ENCODE measurements around the gene TAF1D.

TAF1D gene

GRCh38 chr11:93710239-93710638 is 31.1 kb downstream of the TAF1D start:
- no peak for TF ChIP-seq CTCF (conservative IDR thresholded peaks at IDR 0.05; ENCODE audit: low read depth, low read length)
- no peak overlapping the region for H3K4me3 ChIP-seq (ENCODE audit: low read length)
- no peak for DNase-seq (ENCODE audit: low read depth)

- no peak for DNase-seq (ENCODE audit: low read depth)
- peak; percentile 12 for TF ChIP-seq CTCF (conservative IDR thresholded peaks at IDR 0.05; ENCODE audit: low read depth, low read length)
Measured at GRCh38 chr11:93704237-93704636, 37.1 kb downstream of the TAF1D start.

GRCh38 chr11:93700830-93701229 is 40.5 kb downstream of the TAF1D start:
- H3K4me3 ChIP-seq (ENCODE audit: low read length) = no peak overlapping the region
- no peak for TF ChIP-seq CTCF (conservative IDR thresholded peaks at IDR 0.05; ENCODE audit: low read depth, low read length)
- DNase-seq (ENCODE audit: low read depth) = no peak

More at GRCh38 chr11:93704237-93704636, 37.1 kb downstream of the TAF1D start:
- H3K4me3 ChIP-seq (ENCODE audit: low read length) = no peak overlapping the region

GRCh38 chr11:93697611-93698010 is 43.7 kb downstream of the TAF1D start:
- DNase-seq (ENCODE audit: low read depth) = no peak
- H3K4me3 ChIP-seq (ENCODE audit: low read length) = no peak overlapping the region
- TF ChIP-seq CTCF (conservative IDR thresholded peaks at IDR 0.05; ENCODE audit: low read depth, low read length) = no peak

GRCh38 chr11:93694557-93694956 is 46.7 kb downstream of the TAF1D start:
- DNase-seq (ENCODE audit: low read depth) = no peak
- no peak overlapping the region for H3K4me3 ChIP-seq (ENCODE audit: low read length)
- no peak for TF ChIP-seq CTCF (conservative IDR thresholded peaks at IDR 0.05; ENCODE audit: low read depth, low read length)

- H3K4me3 ChIP-seq (ENCODE audit: low read length) = no peak overlapping the region
- TF ChIP-seq CTCF (conservative IDR thresholded peaks at IDR 0.05; ENCODE audit: low read depth, low read length) = no peak
- DNase-seq (ENCODE audit: low read depth) = no peak
Measured at GRCh38 chr11:93694109-93694508, 47.2 kb downstream of the TAF1D start.

GRCh38 chr11:93689240-93689639 is 52.1 kb downstream of the TAF1D start:
- H3K4me3 ChIP-seq (ENCODE audit: low read length) = no peak overlapping the region
- TF ChIP-seq CTCF (conservative IDR thresholded peaks at IDR 0.05; ENCODE audit: low read depth, low read length) = no peak
- no peak for DNase-seq (ENCODE audit: low read depth)
